H1 (cell line): ENCODE measurements around the gene PRR20A. TPM values are rescaled to one million over a fixed set of nuclear protein-coding genes. Genes with fewer than 3 reads are reported as not detected.

Experiments used
- CTCF ChIA-PET: fragments of 300-600 bp; sonication (Branson Sonifier 250); formaldehyde crosslinking; loops from one replicate; lab custom pipeline; 2021; ENCODE audit not compliant: partially characterized antibody; lab: Charles Lee
- POLR2A ChIA-PET: fragments of 300-600 bp; sonication (Branson Sonifier 250); formaldehyde crosslinking; loops from one replicate; lab custom pipeline; 2021; ENCODE audit warnings: inconsistent platforms; ENCODE audit not compliant: partially characterized antibody; lab: Charles Lee
- DNase-seq, 2 experiments: peaks; one replicate each; pipeline versions ENCODE4 v3.0.0 to v3.0.0-alpha.2; 2010 to 2022; ENCODE audit warnings: low spot score in 2 of 2, low read depth in 1 of 2, mixed read lengths in 1 of 2
- FAIRE-seq: peaks from 2 replicates; lab custom pipeline; 2011; peaks lifted over from hg19 to GRCh38; lab: Jason Lieb, UNC
- H2AFZ ChIP-seq: 2 replicates; pipeline ENCODE4 v1.8.1; 2012; ENCODE audit warnings: low read length, inconsistent platforms
- H2AK5ac ChIP-seq: 2 replicates; pipeline ENCODE4 v1.6.1; 2013; ENCODE audit warnings: low read depth, low read length
- H2BK120ac ChIP-seq: replicated peaks from 2 replicates; pipeline ENCODE3; 2013; ENCODE audit warnings: low read depth, low read length, inconsistent platforms
- H2BK12ac ChIP-seq: 2 replicates; pipeline ENCODE4 v1.6.1; 2013; ENCODE audit warnings: low read depth, low read length
- H2BK15ac ChIP-seq: 2 replicates; pipeline ENCODE4 v1.6.1; 2013; ENCODE audit warnings: low read length
- H2BK20ac ChIP-seq: 2 replicates; pipeline ENCODE4 v1.6.1; 2013; ENCODE audit warnings: low read length
- H2BK5ac ChIP-seq: 2 replicates; pipeline ENCODE4 v1.6.1; 2013; ENCODE audit warnings: low read depth, low read length
- H3K14ac ChIP-seq: 2 replicates; pipeline ENCODE4 v1.6.1; 2013; ENCODE audit warnings: inconsistent platforms; ENCODE audit not compliant: insufficient read length
- H3K18ac ChIP-seq: 2 replicates; pipeline ENCODE4 v1.6.1; 2013; ENCODE audit warnings: low read length; ENCODE audit errors: extremely low read depth
- H3K23ac ChIP-seq: 2 replicates; pipeline ENCODE4 v1.6.1; 2013; ENCODE audit warnings: inconsistent platforms; ENCODE audit not compliant: insufficient read length
- H3K23me2 ChIP-seq: 2 replicates; pipeline ENCODE4 v1.6.1; 2013; ENCODE audit warnings: low read depth, low read length
- H3K27ac ChIP-seq: 2 replicates; pipeline ENCODE4 v1.6.1; 2011; ENCODE audit warnings: low read depth, low read length, inconsistent platforms
- H3K27me3 ChIP-seq, 4 experiments: replicated peaks in 1 of 4; 1 replicate in 1 of 4; 2 replicates in 3 of 4; pipeline versions ENCODE4 v1.6.1 to v1.8.1; 2011 to 2013; ENCODE audit warnings: low read length in 3 of 4, mild to moderate bottlenecking in 3 of 4, inconsistent platforms in 2 of 4, mixed read lengths in 2 of 4, moderate library complexity in 1 of 4; ENCODE audit not compliant: control insufficient read depth in 3 of 4, insufficient read depth in 3 of 4; ENCODE audit errors: extremely low read depth in 1 of 4
- H3K36me3 ChIP-seq, 4 experiments: 2 replicates each; pipeline versions ENCODE4 v1.6.1 to v1.8.1; 2011 to 2013; ENCODE audit warnings: mild to moderate bottlenecking in 4 of 4, low read length in 3 of 4, moderate library complexity in 2 of 4, control low read depth in 1 of 4, inconsistent platforms in 1 of 4; ENCODE audit not compliant: insufficient read depth in 4 of 4, control insufficient read depth in 2 of 4
- H3K4ac ChIP-seq: replicated peaks from 2 replicates; pipeline ENCODE3; 2013; ENCODE audit warnings: low read length, low read depth, mixed read lengths, inconsistent platforms; ENCODE audit not compliant: insufficient read length
- H3K4me1 ChIP-seq, 4 experiments: replicated peaks in 1 of 4; 1 replicate in 1 of 4; 2 replicates in 3 of 4; pipeline versions ENCODE4 v1.6.1 to v1.8.1; 2011 to 2013; ENCODE audit warnings: low read length in 3 of 4, inconsistent platforms in 2 of 4, mixed read lengths in 1 of 4; ENCODE audit not compliant: insufficient read depth in 4 of 4, control insufficient read depth in 3 of 4
- H3K4me2 ChIP-seq, 2 experiments: 2 replicates each; pipeline versions ENCODE4 v1.6.1 to v1.8.1; 2011 to 2013; ENCODE audit warnings: low read depth in 2 of 2, low read length in 2 of 2, control low read depth in 1 of 2, inconsistent platforms in 1 of 2, mild to moderate bottlenecking in 1 of 2; ENCODE audit not compliant: insufficient read depth in 1 of 2
- H3K4me3 ChIP-seq, 4 experiments: fragments of 200-600, 300-600 bp in 1 of 4; sonication (generic), shearing (Covaris generic), sonication (Bioruptor Twin) in 1 of 4; 2 replicates each; pipeline versions ENCODE4 v1.5.1 to v1.8.1; 2011 to 2016; ENCODE audit warnings: low read length in 4 of 4, low read depth in 3 of 4, control low read depth in 2 of 4, inconsistent platforms in 2 of 4, mild to moderate bottlenecking in 2 of 4, mixed read lengths in 1 of 4, moderate library complexity in 1 of 4; ENCODE audit not compliant: insufficient read depth in 2 of 4; ENCODE audit errors: extremely low read depth in 1 of 4
- H3K56ac ChIP-seq: replicated peaks from 2 replicates; pipeline ENCODE3; 2013; ENCODE audit warnings: low read depth, mild to moderate bottlenecking, mixed read lengths, low read length, inconsistent platforms; ENCODE audit not compliant: insufficient read length
- H3K79me1 ChIP-seq: 2 replicates; pipeline ENCODE4 v1.6.1; 2013; ENCODE audit warnings: low read depth, low read length, control low read depth
- H3K79me2 ChIP-seq, 2 experiments: 2 replicates each; pipeline versions ENCODE4 v1.6.1 to v1.8.1; 2012 to 2013; ENCODE audit warnings: low read length in 2 of 2, mild to moderate bottlenecking in 2 of 2, inconsistent platforms in 1 of 2; ENCODE audit not compliant: insufficient read depth in 2 of 2, control insufficient read depth in 1 of 2
- H3K9ac ChIP-seq, 4 experiments: replicated peaks in 1 of 4; 1 replicate in 1 of 4; 2 replicates in 3 of 4; pipeline versions ENCODE4 v1.6.1 to v1.8.1; 2011 to 2013; ENCODE audit warnings: low read depth in 3 of 4, low read length in 3 of 4, control low read depth in 2 of 4, mild to moderate bottlenecking in 2 of 4, moderate library complexity in 2 of 4, inconsistent platforms in 1 of 4; ENCODE audit errors: extremely low read depth in 1 of 4
- H3K9me3 ChIP-seq, 2 experiments: 2 replicates each; pipeline versions ENCODE4 v1.6.1 to v1.8.1; 2012 to 2013; ENCODE audit warnings: mild to moderate bottlenecking in 2 of 2, moderate library complexity in 2 of 2, control low read depth in 1 of 2, inconsistent platforms in 1 of 2, low read depth in 1 of 2, low read length in 1 of 2, mixed read lengths in 1 of 2; ENCODE audit not compliant: insufficient read depth in 2 of 2
- H4K20me1 ChIP-seq, 2 experiments: replicated peaks in 1 of 2; 2 replicates each; pipeline versions ENCODE3 to v1.8.1; 2011 to 2013; ENCODE audit warnings: inconsistent platforms in 2 of 2, low read length in 2 of 2, mild to moderate bottlenecking in 1 of 2; ENCODE audit not compliant: insufficient read depth in 2 of 2, control insufficient read depth in 1 of 2
- H4K5ac ChIP-seq: 2 replicates; pipeline ENCODE4 v1.6.1; 2013; ENCODE audit warnings: low read length, low read depth, mixed read lengths, inconsistent platforms; ENCODE audit not compliant: insufficient read length
- H4K8ac ChIP-seq: 2 replicates; pipeline ENCODE4 v1.8.0; 2013; ENCODE audit warnings: mild to moderate bottlenecking, moderate library complexity, low read length, inconsistent platforms; ENCODE audit not compliant: insufficient read depth; ENCODE audit errors: extremely low read depth
- H4K91ac ChIP-seq: replicated peaks from 2 replicates; pipeline ENCODE3; 2013; ENCODE audit warnings: low read length, mixed read lengths, inconsistent platforms; ENCODE audit not compliant: insufficient read length
- HDAC2 ChIP-seq, 2 experiments: fragments of 300-600 bp in 1 of 2; sonication (generic) in 1 of 2; IDR thresholded peaks; 2 replicates each; pipeline ENCODE4 v1.6.1; 2011 to 2012; ENCODE audit warnings: low read depth in 2 of 2, low read length in 2 of 2, mild to moderate bottlenecking in 2 of 2, moderate library complexity in 2 of 2, borderline replicate concordance in 1 of 2, inconsistent platforms in 1 of 2
- WGBS, 2 experiments: shearing (Covaris generic) in 1 of 2; methylation state at CpG; one replicate each; pipeline versions ENCODE4 v1.1.6 to v1.1.7; 2013 to 2015; ENCODE audit warnings: low lambda C conversion rate in 2 of 2, mixed read lengths in 2 of 2, inconsistent platforms in 1 of 2, low coverage in 1 of 2, missing lambda C conversion rate in 1 of 2; ENCODE audit not compliant: insufficient replicate concordance in 2 of 2, insufficient coverage in 1 of 2, insufficient read length in 1 of 2; ENCODE audit errors: extremely low coverage in 1 of 2, missing lambda C conversion rate in 1 of 2; 5-methylcytosine and 5-hydroxymethylcytosine counted together
- polyA plus RNA-seq, 7 experiments: library from polyadenylated mRNA; depleted of rRNA in 3 of 7; stranded (reverse) in 5 of 7; unstranded in 2 of 7; fragments of >200 nt in 5 of 7; fragments of 200-250 nt in 2 of 7; gene quantifications; 1 replicate in 5 of 7; 2 replicates in 1 of 7; 4 replicates in 1 of 7; pipeline versions ENCODE4 v1.2.1 to v1.2.3, GENCODE V29; 2011 to 2013; ENCODE audit warnings: missing spikeins in 2 of 7, mixed read lengths in 2 of 7
- total RNA-seq: library from RNA; stranded (reverse); fragmentation: NEBNext Ultra II Directional; extraction: Animal tissue kit (Norgen Biotek cat#: 25700); gene quantifications from 2 replicates; pipeline ENCODE4 v1.2.1, GENCODE V29; 2021

PRR20A gene
- total and polyA plus RNA-seq, 2 of the 8 experiments (the other 6 are each of a cell fraction or from before 2014, with no cell fraction given): not detected

- no peak overlapping the region for H3K4me3 ChIP-seq
- no peak overlapping the region for H3K23ac ChIP-seq
- no peak overlapping the region for H4K91ac ChIP-seq
- H2AK5ac ChIP-seq: no peak overlapping the region
- no peak overlapping the region for H2AFZ ChIP-seq
- no peaks in the 10 kb centered on the region for H3K27me3 ChIP-seq
- no peak overlapping the region for H3K4ac ChIP-seq
- no peak overlapping the region for H2BK12ac ChIP-seq
- no peak overlapping the region for H3K9ac ChIP-seq
- H3K18ac ChIP-seq: no peak overlapping the region
- FAIRE-seq: no peak
- H2BK15ac ChIP-seq: no peak overlapping the region
- no peak overlapping the region for H3K56ac ChIP-seq
- H3K79me2 ChIP-seq: no peaks in the 10 kb centered on the region
- H2BK5ac ChIP-seq: no peak overlapping the region
- no peak overlapping the region for H2BK120ac ChIP-seq
- H3K4me2 ChIP-seq: no peak overlapping the region
- POLR2A ChIA-PET: no interaction called here
- no peak overlapping the region for H4K5ac ChIP-seq
- no peaks in the 10 kb centered on the region for H4K20me1 ChIP-seq
- H3K27ac ChIP-seq: no peak overlapping the region
- no peak for TF ChIP-seq HDAC2 (IDR thresholded peaks at IDR 0.05; ENCODE audit: borderline replicate concordance in 1 of 2, low read depth in 2 of 2, low read length in 2 of 2)
- TF ChIP-seq, all 59 proteins: peak for 0
- Histone ChIP-seq H4K8ac (no peak overlapping the region), H3K36me3 (no peaks in the 10 kb centered on the region), H3K4me1 (no peaks in the 10 kb centered on the region), H3K79me1 (no peaks in the 10 kb centered on the region), H3K14ac (no peak overlapping the region), H3K9me3 (no peaks in the 10 kb centered on the region), H2BK20ac (no peak overlapping the region), H3K23me2 (no peaks in the 10 kb centered on the region)
- WGBS, 2 experiments: 93% methylated on average over 1 of the region's 1 CpG; no CpG with 5 or more reads in 1 of the 2 experiments
- CTCF ChIA-PET: no interaction called here
- DNase-seq: no peak
These were observed 17.0 kb upstream of the PRR20A start for GRCh38 chr13:57123681-57124080.
